HG03442 (cell line): Measurements from ENCODE around the gene VPS26B.
A peak's percentile ranks its signal among the peaks of the same experiment; 100 is the strongest.
"Not testable (repeated sequence)": the region's sequence is repeated elsewhere in the genome, so short reads cannot be mapped to it uniquely, and the experiment has no call there.

ENCODE experiments used
- ATAC-seq: cut with Tn5 transposase; IDR thresholded peaks from one replicate; pipeline ENCODE4 v1.9.1; 2021; ENCODE audit warnings: mild to moderate bottlenecking, moderate library complexity; ENCODE audit not compliant: unreplicated experiment

VPS26B gene

GRCh38 chr11:134223836-134224709 lies at the start of gene VPS26B, which contains the start of gene NCAPD3:
TSS of gene VPS26B (plus strand) at chr11:134224671. CDS start at chr11:134225123, 452 bp downstream.
TSS of gene NCAPD3 (minus strand) at chr11:134223967. CDS start at chr11:134223926, 41 bp downstream.
- ATAC-seq = peak; percentile 71

GRCh38 chr11:134176284-134176683 lies 48.2 kb upstream of the VPS26B start:
- no peak for ATAC-seq

DNA sequence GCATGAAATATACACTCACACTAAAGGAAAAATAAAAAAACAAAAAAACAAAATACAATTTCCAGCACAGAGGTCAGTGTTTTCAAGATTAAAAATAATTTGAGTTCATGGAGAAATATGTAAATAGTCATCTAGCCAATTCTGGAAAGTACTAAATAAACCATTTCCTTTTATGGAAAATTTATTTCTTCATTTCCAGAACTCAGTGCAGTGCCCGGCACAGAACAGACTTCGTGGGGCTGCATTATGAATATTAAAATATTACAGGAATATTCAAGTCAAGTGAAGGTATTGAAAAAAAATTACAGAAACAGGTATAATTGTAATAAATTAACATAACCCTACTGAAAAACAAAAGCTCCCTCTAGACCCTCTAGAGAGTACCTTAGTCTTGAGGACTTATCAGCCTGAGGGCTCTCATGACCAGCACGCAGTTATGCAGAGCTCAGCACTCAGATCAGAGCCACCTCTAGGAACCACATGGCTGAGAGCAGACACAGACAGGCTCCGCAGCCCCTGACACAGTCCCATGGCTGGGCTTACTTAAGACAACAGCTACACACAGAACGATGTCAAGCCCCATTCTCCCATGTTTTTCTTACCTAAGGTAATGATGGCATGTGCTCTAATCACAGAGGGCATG lies 46.3 kb upstream of the VPS26B start:
- ATAC-seq = no peak

- no peak for ATAC-seq
Observed at GRCh38 chr11:134181707-134182106, 42.8 kb upstream of the VPS26B start.

DNA sequence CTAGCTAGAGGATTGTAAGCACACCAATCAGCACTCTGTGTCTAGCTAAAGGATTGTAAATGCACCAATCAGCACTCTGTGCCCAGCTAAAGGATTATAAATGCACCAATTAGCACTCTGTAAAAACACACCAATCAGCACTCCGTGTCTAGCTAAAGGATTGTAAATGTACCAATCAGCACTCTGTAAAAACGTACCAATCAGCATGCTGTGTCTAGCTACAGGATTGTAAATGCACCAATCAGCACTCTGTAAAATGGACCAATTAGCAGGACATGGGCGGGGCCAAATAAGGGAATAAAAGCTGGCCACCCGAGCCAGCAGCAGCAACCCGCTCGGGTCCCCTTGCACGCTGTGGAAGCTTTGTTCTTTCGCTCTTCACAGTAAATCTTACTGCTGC lies 36.4 kb upstream of the VPS26B start:
- ATAC-seq = not testable (repeated sequence)

- ATAC-seq = no peak
Observed at GRCh38 chr11:134196756-134197155, 27.7 kb upstream of the VPS26B start.

DNA sequence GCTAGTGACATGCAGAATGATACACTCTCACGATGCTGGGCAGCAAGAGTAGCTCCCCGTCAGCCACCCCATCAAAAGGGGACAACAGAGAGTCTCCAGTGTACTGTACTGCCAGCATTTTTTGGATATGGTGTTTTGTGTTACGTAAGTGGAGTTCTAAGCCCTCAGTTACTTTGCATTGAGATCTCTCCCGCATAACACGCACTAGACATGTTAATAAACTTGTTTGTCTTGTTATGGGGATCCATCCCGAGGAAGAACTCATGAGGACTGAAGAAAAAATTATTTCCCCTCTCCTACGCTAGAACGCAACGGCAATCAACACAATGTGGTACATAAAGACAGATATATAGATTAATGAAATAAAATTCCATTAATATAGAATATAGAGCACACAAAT lies 24.9 kb upstream of the VPS26B start:
- ATAC-seq = no peak

DNA sequence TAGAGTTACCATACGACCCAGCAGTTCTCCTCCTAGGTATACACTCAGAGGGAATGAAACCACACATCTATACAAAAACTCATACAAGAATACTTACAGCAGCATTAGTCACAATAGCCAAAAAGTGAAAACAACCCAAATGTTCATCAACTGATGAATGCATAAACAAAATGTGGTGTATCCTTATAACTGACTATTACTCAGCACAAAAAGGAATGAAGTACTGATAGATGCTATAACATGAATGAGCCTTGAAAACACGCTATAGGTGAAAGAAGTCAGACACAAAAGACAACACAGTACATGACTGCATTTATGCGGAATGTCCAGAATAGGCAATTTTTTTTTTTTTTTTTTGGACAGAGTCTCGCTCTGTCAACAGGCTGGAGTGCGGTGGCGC lies 23.8 kb upstream of the VPS26B start:
- ATAC-seq = no peak

- ATAC-seq = no peak
Observed at GRCh38 chr11:134202661-134203060, 21.8 kb upstream of the VPS26B start.

- ATAC-seq = no peak
Observed at GRCh38 chr11:134205729-134206128, 18.7 kb upstream of the VPS26B start.

DNA sequence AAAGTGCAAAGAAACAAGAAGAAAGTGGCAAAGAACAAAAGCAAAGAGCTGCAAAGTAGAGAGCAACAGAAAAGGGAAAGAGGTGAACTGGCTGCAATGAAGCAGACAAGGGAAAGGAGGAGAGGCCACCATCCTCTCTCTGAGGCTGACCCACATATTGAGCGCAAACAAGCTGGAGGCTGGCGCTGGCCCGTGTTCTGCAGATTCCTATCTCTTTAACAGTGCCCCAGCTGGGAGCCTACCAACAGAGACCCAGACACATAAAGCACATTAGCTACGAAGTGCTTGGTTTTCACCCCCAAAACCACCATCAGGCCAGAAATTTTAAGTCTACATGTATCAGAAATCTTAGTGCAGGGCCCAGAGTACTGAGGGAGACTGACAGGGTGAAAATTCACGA lies 18.3 kb upstream of the VPS26B start:
- ATAC-seq = no peak

GRCh38 chr11:134207538-134208239 lies 16.8 kb upstream of the VPS26B start:
- ATAC-seq = no peak

GRCh38 chr11:134215836-134216235 lies 8.6 kb upstream of the VPS26B start:
- no peak for ATAC-seq

DNA sequence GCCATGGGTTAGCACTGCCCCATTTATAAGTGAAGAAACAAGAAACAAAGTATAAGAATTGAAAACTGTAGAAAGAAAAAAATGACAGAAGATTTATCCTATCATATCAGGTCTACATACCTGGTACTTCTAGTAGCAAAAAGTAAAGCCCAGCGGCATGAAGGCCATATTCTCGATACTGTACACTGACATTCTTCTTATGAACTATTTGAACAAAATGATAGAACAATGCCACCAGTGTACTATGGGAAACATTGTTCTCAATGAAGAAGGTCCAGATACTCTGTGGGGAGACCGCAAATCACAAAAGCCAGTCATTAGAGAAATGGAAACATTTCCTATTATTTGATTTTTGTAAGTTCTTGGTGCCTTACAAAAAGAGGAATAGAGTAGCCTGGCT lies 7.7 kb upstream of the VPS26B start:
- no peak for ATAC-seq

DNA sequence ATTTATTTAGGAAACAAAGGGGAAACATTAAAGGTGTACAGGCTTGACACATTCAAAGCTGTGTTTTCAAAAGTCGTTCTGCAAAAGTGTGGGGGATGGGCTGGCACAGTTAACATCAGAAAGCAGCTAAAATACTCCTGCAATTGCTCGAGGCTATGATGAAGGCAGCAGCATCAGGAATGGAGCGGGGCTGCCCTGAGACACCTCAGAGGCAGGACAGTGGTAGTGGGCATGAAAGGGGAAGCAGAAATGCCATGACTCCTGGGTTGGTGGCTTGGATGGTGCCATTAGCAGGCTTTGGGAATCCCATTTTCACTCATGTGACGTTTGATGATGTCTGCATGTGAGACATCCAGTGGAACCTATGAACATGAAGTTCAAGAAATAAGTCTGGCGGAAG lies 1.4 kb upstream of the VPS26B start:
- ATAC-seq = no peak

DNA sequence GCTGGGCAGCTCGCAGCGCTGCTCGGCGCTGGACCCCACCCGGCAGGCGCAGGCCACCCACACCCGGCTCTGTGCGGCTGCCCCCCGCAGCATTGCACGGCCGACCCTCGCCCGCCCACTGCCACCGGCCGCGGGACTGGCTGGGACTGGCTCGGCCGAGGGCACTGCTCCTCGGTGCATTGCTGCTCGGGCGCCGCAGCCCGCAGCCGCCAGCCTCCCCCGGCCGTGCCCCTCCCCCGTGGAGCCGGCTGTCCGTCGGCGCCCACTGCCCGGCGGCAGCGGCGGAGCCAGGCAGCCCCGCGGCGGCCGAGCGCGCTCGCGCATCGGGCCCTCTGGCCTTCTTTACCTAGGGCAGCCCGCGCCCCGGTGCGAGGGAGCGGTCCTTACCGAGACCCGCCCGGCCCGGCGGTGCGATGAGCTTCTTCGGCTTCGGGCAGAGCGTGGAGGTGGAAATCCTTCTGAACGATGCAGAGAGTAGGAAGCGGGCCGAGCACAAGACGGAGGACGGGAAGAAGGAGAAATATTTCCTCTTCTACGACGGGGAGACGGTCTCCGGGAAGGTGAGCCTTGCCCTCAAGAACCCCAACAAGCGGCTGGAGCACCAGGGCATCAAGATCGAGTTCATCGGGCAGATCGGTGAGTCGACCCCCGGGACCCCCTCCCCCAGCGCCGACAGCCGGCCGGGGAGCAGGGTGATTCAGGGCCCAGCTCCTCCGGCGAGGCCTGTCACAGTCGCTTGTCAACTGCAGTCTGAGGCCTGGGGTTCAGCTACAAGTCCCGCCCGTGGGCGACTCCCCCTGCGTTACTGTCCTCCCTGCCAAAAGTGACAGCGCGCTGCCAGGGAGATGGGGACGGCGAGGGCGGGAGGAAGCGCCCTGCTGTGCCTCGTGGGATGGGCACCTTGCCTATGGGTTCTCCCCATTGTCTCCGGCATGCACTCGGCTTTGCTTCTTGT lies 516 bp downstream of the VPS26B start:
- ATAC-seq = peak; percentile 16

DNA sequence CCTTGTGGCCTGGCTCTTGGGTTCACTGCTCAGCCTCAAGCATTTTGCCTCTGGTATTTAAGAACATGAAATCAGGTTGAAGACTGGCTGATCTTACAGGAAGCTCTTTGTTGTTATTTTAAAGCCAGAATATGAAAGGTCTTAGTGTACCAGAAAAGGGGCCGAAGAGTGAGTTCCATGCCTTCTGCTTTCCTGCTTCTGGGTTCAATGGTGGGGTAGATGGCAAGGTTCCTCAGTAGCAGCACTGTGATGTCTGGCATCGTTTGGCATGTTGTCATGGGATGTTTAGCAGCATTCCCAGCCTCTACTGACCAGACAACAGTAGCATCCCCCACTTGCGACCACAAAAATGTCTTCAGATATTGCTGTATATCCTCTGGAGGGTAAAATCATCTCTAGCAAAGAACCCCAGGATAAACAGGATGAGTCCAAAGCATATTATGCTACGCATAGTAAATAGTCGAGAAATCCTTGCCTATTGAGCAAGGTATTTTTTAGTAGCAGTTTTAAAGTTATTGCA lies 2.4 kb downstream of the VPS26B start:
- ATAC-seq = no peak

- peak; percentile 51 for ATAC-seq
Observed at GRCh38 chr11:134228625-134229024, 4.2 kb downstream of the VPS26B start.

GRCh38 chr11:134229126-134229790 lies 4.8 kb downstream of the VPS26B start:
- no peak for ATAC-seq

GRCh38 chr11:134230339-134230738 lies 5.9 kb downstream of the VPS26B start:
- no peak for ATAC-seq
